Camera-type eye (tissue), 1 donor: ENCODE results near the gene PSMD4. TPM values are rescaled to one million over a fixed set of nuclear protein-coding genes. Genes with fewer than 3 reads are reported as not detected.

Experiments used
- total RNA-seq: library from RNA; depleted of rRNA; stranded (reverse); fragments of >200 nt; gene quantifications from one replicate; pipeline ENCODE4 v1.2.3, GENCODE V29; 2014

The PSMD4 gene
- total RNA-seq, result 101 TPM

DNA sequence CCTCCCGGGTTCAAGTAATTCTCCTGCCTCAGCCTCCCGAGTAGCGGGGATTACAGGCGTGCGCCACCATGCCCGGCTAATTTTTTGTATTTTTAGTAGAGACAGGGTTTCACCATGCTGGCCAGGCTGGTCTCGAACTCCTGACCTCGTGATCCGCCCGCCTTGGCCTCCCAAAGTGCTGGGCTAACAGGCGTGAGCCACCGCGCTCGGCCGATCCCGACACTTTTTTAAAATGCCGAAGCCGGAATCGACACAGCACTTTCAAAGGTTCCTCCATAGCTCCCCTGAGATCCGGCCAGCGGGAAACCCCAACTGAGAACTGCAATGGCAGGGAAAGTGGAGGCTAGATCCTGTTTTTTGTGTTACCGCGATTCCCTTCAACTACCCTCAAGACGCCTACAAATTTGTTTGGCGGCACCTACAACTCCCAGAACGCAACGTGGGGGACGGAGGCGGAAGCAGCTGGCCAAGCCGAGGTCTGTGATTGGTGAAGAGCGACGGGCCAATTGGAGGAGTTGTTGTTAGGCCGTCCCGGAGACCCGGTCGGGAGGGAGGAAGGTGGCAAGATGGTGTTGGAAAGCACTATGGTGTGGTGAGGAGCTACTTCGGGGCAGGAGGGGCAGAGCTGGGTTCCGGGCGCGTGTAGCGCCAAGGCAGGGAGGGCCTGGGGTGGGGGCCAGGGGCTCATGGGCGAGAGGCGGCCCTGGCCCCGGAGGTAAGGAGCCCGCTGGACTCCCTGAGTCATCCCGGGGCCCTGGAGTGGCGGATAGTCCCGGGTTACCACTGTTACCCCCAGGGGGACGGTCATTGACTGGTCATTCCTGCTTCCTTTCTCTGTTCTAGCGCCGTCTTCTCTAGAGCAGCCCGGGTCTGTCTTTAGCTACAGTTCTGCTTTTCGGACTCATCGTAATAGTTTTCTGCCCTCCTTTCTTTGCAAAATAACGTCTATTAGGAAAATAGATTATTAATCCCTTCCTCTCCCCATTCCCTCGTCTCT, at the start of gene PSMD4:
Gene PSMD4 (plus strand): TSS at position 518 of the 997 bp plus-strand sequence. CDS start 49 bp downstream, at position 567.

DNA sequence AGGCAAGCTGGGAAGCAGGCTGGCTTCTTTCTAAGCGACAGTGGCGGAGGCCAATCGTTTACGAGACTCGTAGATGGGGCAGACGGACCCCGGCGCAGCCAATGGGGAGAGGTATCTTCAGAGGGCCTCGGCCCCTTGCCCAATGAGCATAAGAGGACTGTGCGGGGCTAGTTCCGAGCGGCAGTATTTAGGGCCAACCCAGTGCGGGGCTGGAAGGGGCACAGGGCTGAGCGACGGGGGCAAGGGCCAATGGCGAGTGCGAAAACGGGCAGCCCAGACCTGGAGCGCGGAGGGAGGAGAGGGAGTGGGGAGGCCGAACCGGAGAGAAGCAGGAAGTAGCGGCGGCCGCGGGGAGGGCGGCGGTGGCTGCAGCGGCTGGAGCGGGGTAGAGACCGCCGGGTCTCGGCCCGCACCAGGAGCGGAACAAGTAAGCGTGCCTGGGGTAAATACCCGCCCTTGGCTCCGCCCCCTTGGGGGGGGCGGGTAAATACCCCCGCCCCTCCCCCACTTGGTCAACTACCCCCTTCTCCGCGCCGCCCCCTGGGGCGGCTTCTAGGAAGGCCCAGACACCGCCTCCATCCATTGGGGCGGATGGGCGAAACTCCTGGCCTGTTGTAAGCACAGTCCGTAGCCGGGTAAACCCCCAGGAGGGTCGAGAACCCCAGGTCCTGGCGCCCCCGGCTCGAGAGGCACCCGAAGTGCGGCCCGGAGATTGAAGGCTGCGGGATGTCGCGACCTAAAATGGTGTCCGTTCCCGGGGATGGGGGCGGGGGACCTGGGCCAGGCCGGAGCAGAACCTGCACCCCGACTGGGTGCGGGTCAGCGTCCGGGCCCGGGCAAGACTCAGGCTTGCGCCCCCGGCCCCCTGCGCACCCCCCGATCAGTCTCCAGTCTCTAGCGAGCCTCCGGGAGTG, 27.7 kb downstream of the PSMD4 start, which contains the start of gene ZNF687:
Gene ZNF687 (plus strand): TSS at position 331 of the 914 bp plus-strand sequence. CDS start 3,993 bp downstream, outside the sequence.

Other genes with a start within 250 kb of the PSMD4 start
- gene MINDY1, start 247.8 kb upstream of the PSMD4 start, total RNA-seq, result 24.8 TPM
- gene PRUNE1, start 246.3 kb upstream of the PSMD4 start, total RNA-seq, result 26.1 TPM
- gene BNIPL, start 218.1 kb upstream of the PSMD4 start, total RNA-seq, result 9.5 TPM
- 8.9 TPM for gene C1orf56, start 207.0 kb upstream of the PSMD4 start, total RNA-seq
- 44.4 TPM for gene CDC42SE1, start 195.1 kb upstream of the PSMD4 start, total RNA-seq
- 15.3 TPM for gene MLLT11, start 194.3 kb upstream of the PSMD4 start, total RNA-seq
- gene GABPB2, start 184.0 kb upstream of the PSMD4 start, total RNA-seq, result 25.1 TPM
- 42.6 TPM for gene SEMA6C, start 108.1 kb upstream of the PSMD4 start, total RNA-seq
- gene TNFAIP8L2, start 98.1 kb upstream of the PSMD4 start, total RNA-seq, result 1.9 TPM
- gene LYSMD1, start 88.8 kb upstream of the PSMD4 start, total RNA-seq, result 19.3 TPM
- gene SCNM1, start 88.6 kb upstream of the PSMD4 start, total RNA-seq, result 16.5 TPM
- not detected for gene TMOD4, start 78.8 kb upstream of the PSMD4 start, total RNA-seq
- gene VPS72, start 64.5 kb upstream of the PSMD4 start, total RNA-seq, result 52.3 TPM
- 117 TPM for gene PIP5K1A, start 56.2 kb upstream of the PSMD4 start, total RNA-seq
- gene ZNF687, start 27.6 kb downstream of the PSMD4 start, total RNA-seq, result 46.3 TPM
- gene PI4KB, start 72.7 kb downstream of the PSMD4 start, total RNA-seq, result 59.9 TPM
- 34.7 TPM for gene RFX5, start 92.5 kb downstream of the PSMD4 start, total RNA-seq
- gene SELENBP1, start 118.0 kb downstream of the PSMD4 start, total RNA-seq, result 30.8 TPM
- 169 TPM for gene PSMB4, start 144.8 kb downstream of the PSMD4 start, total RNA-seq
- 117 TPM for gene POGZ, start 204.8 kb downstream of the PSMD4 start, total RNA-seq